ENCODE results near the gene TTC39A. TPM values are rescaled to one million over a fixed set of nuclear protein-coding genes. Genes with fewer than 3 reads are reported as not detected.

Gene TTC39A
- total RNA-seq, 1 donor from 2014 or later, result 26.0 TPM

DNA sequence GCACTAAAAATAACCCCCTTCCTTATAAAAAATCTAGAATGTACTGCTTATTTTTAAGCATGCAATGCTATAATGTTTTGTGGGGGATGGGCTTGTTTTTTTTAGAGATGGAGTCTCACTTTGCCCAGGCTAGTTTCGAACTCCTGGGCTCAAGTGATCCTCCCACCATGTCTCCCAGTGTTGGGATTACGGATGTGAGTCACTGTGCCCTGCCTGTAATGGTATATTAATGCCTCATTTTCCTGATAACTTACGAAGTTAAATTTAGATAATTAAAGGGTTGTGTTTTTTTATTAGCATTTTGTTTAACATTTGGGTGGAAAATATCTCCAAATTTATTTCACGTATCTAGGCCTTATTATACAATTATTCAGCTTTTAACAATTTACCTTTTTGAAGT is 87.8 kb downstream of the TTC39A start:
- Mint-ChIP-seq H3K27me3 (no peaks in the 10 kb centered on the region), H3K27ac (no peak overlapping the region), H3K36me3 (ENCODE audit: insufficient read depth) (peaks cover 4% of the 10 kb centered on the region), H3K4me3 (ENCODE audit: low read depth) (no peak overlapping the region), H3K4me1 (ENCODE audit: low read depth) (peaks cover 21% of the 10 kb centered on the region), H3K9me3 (ENCODE audit: low read depth) (no peaks in the 10 kb centered on the region)
- TF ChIP-seq, protein P1, sequence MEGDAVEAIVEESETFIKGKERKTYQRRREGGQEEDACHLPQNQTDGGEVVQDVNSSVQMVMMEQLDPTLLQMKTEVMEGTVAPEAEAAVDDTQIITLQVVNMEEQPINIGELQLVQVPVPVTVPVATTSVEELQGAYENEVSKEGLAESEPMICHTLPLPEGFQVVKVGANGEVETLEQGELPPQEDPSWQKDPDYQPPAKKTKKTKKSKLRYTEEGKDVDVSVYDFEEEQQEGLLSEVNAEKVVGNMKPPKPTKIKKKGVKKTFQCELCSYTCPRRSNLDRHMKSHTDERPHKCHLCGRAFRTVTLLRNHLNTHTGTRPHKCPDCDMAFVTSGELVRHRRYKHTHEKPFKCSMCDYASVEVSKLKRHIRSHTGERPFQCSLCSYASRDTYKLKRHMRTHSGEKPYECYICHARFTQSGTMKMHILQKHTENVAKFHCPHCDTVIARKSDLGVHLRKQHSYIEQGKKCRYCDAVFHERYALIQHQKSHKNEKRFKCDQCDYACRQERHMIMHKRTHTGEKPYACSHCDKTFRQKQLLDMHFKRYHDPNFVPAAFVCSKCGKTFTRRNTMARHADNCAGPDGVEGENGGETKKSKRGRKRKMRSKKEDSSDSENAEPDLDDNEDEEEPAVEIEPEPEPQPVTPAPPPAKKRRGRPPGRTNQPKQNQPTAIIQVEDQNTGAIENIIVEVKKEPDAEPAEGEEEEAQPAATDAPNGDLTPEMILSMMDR (IDR thresholded peaks at IDR 0.05; ENCODE audit: unreplicated experiment), result no peak
- DNase-seq (ENCODE audit: low spot score, unreplicated experiment), result no peak

DNA sequence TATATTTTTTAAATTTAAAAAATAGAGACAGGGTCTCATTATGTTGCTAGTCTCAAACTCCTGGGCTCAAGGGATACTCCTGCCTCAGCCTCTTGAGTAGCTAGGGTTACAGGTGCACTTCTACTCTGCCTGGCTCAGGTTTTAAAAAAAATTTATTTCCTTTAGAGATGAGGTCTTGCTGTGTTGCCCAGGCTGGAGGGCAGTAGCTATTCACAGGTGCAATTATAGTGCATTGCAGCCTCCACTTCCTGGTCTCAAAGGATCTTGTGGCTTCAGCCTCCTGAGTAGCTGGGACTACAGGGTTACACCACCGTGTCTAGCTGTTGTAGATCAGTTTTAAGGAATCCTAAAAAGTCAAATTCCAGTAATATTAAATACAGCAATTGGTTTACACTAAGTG is 89.2 kb downstream of the TTC39A start:
- H3K4me1 Mint-ChIP-seq (ENCODE audit: low read depth), result peaks cover 10% of the 10 kb centered on the region
- H3K4me3 Mint-ChIP-seq (ENCODE audit: low read depth), result no peak overlapping the region

DNA sequence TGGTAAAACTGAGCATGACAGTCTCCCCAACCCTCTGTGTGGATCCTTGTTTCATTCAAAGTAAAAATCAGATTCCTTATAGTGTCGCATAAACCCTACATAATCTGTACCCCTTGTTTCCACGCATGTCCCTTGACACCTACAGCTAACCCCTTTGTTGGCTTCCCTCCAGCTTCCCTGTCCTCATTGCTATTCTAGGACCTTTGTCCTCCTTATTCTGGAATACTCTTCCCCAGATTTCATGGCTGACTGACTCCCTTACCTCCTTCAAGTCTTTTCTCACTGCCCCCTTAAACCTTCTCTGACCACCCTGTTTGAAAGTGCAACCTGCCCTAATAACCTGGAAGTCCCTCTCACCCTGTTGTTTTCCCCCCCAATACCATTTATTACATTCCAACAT is 90.3 kb downstream of the TTC39A start:
- peak overlapping the region; percentile 3 for H3K27ac Mint-ChIP-seq
- no peak for DNase-seq (ENCODE audit: low spot score, unreplicated experiment)

More for the DNA sequence above, 89.2 kb downstream of the TTC39A start:
- H3K27me3 Mint-ChIP-seq, result no peaks in the 10 kb centered on the region
- H3K9me3 Mint-ChIP-seq (ENCODE audit: low read depth), result no peaks in the 10 kb centered on the region
- H3K36me3 Mint-ChIP-seq (ENCODE audit: insufficient read depth), result peaks cover 4% of the 10 kb centered on the region
- no peak overlapping the region for H3K27ac Mint-ChIP-seq
- DNase-seq (ENCODE audit: low spot score, unreplicated experiment), result no peak
- TF ChIP-seq, protein P1 (IDR thresholded peaks at IDR 0.05; ENCODE audit: unreplicated experiment), result no peak

DNA sequence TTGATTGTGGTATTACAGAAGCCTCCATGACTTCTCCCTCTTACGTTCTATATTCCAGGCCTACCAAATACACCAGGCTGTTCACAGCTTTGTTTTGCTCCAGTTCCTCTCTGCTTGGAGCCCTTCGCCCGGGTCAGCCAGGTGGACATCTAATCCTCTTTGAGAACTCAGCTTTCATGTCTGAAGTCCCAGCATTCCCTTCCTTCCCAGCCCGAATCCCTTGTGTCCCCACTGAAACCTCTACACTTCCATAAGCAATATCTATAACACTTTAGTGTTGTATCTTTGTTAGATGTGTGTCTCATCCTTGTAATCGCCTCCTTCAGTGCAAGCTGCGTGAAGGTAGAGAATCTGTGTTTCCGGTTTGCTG is 92.3 kb downstream of the TTC39A start:
- Mint-ChIP-seq H3K4me1 (ENCODE audit: low read depth) (peaks cover 18% of the 10 kb centered on the region), H3K27ac (no peak overlapping the region), H3K27me3 (peaks cover 3% of the 10 kb centered on the region), H3K36me3 (ENCODE audit: insufficient read depth) (no peaks in the 10 kb centered on the region), H3K9me3 (ENCODE audit: low read depth) (no peaks in the 10 kb centered on the region), H3K4me3 (ENCODE audit: low read depth) (no peak overlapping the region)
- TF ChIP-seq, protein P1 (IDR thresholded peaks at IDR 0.05; ENCODE audit: unreplicated experiment), result no peak
- DNase-seq (ENCODE audit: low spot score, unreplicated experiment), result no peak

More for the DNA sequence above, 90.3 kb downstream of the TTC39A start:
- Mint-ChIP-seq H3K4me1 (ENCODE audit: low read depth) (peaks cover 17% of the 10 kb centered on the region), H3K36me3 (ENCODE audit: insufficient read depth) (peaks cover 4% of the 10 kb centered on the region), H3K9me3 (ENCODE audit: low read depth) (no peaks in the 10 kb centered on the region), H3K27me3 (no peaks in the 10 kb centered on the region), H3K4me3 (ENCODE audit: low read depth) (peak overlapping the region; percentile 1)
- TF ChIP-seq, protein P1 (IDR thresholded peaks at IDR 0.05; ENCODE audit: unreplicated experiment), result no peak

DNA sequence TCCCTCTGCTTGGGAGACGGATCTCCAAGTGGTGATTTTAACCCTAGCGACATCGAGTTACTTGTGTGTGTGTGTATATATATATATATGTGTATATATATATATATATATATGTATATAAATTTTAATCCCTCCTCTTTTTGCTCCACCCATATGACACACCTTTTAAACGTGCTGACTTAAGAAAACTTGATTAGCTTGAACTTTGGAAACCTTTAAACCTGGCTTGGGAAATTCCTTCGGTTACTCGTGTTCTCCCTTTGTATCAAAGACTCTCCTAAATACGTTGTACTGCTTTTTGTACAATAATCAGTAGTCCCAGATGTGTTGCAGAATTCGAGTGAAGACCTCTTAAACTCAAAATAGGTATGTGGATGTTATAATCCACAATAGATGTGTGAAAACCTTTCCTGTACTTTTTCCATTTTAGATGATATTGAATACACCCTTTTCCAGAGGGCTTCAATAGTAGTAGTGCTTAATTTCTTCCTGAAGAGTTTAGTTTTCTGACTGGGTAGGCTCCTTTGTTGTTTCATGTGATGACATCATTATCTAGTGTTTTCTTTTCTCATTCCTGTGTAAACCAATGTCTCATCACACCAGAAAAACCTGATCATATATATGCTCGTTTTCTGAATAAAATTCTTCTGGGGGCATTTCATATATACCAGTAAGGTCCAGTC is 92.9 kb downstream of the TTC39A start:
- Mint-ChIP-seq H3K4me3 (ENCODE audit: low read depth) (no peak overlapping the region), H3K27me3 (peaks cover 3% of the 10 kb centered on the region), H3K36me3 (ENCODE audit: insufficient read depth) (no peaks in the 10 kb centered on the region), H3K4me1 (ENCODE audit: low read depth) (peaks cover 18% of the 10 kb centered on the region), H3K9me3 (ENCODE audit: low read depth) (no peaks in the 10 kb centered on the region), H3K27ac (no peak overlapping the region)
- DNase-seq (ENCODE audit: low spot score, unreplicated experiment), result no peak
- TF ChIP-seq, protein P1 (IDR thresholded peaks at IDR 0.05; ENCODE audit: unreplicated experiment), result no peak

Other genes with a start within 250 kb of the TTC39A start
- gene C1orf185, start 228.3 kb downstream of the TTC39A start, total RNA-seq, result not detected in 2 replicates
- gene RNF11, start 94.3 kb downstream of the TTC39A start, total RNA-seq, result 67.5 and 74.5 TPM in 2 replicates
- 62.7 and 63.8 TPM in 2 replicates for gene EPS15, start 188.7 kb upstream of the TTC39A start, total RNA-seq

All from progenitor cell of endocrine pancreas (in vitro differentiated cells).